Keratinocyte (primary cell): Measurements from ENCODE around the gene MCF2. TPM values are rescaled to one million over a fixed set of nuclear protein-coding genes. Genes with fewer than 3 reads are reported as not detected.

Experiments used
- DNase-seq: peaks from one replicate; pipeline ENCODE4 v3.0.0-alpha.2; 2011; ENCODE audit warnings: low read depth, missing footprints, low spot score
- FAIRE-seq: peaks from 2 replicates; lab custom pipeline; 2011; peaks lifted over from hg19 to GRCh38; lab: Jason Lieb, UNC
- H2AFZ ChIP-seq: 2 replicates; pipeline ENCODE4 v1.6.0; 2012; ENCODE audit warnings: low read length, control low read depth, inconsistent platforms; ENCODE audit not compliant: control insufficient read depth
- H3K27ac ChIP-seq: 2 replicates; pipeline ENCODE4 v1.5.1; 2011; ENCODE audit warnings: low read length; ENCODE audit not compliant: control insufficient read depth, insufficient read depth
- H3K27me3 ChIP-seq: 3 replicates; pipeline ENCODE4 v1.6.0; 2011; ENCODE audit warnings: low read length; ENCODE audit not compliant: control insufficient read depth, insufficient read depth; ENCODE audit errors: extremely low read depth
- H3K36me3 ChIP-seq, 2 experiments: 2 replicates in 1 of 2; 3 replicates in 1 of 2; pipeline ENCODE4 v1.5.1; 2011; ENCODE audit warnings: low read length in 2 of 2, mild to moderate bottlenecking in 1 of 2; ENCODE audit not compliant: control insufficient read depth in 2 of 2, insufficient read depth in 2 of 2; ENCODE audit errors: extremely low read depth in 1 of 2
- H3K4me1 ChIP-seq: 3 replicates; pipeline ENCODE4 v1.5.1; 2011; ENCODE audit warnings: low read length; ENCODE audit not compliant: control insufficient read depth, insufficient read depth; ENCODE audit errors: extremely low read depth
- H3K4me2 ChIP-seq: 3 replicates; pipeline ENCODE4 v1.6.0; 2011; ENCODE audit warnings: low read depth, low read length; ENCODE audit not compliant: control insufficient read depth, insufficient read depth; ENCODE audit errors: extremely low read depth
- H3K4me3 ChIP-seq, 3 experiments: fragments of 200-600 bp in 1 of 3; sonication (generic) in 1 of 3; 2 replicates in 2 of 3; 3 replicates in 1 of 3; pipeline ENCODE4 v1.5.1; 2011 to 2016; ENCODE audit warnings: low read length in 3 of 3, mild to moderate bottlenecking in 3 of 3, control low read depth in 2 of 3, inconsistent platforms in 1 of 3, low read depth in 1 of 3, mixed read lengths in 1 of 3, mixed run types in 1 of 3, moderate library complexity in 1 of 3; ENCODE audit not compliant: control insufficient read depth in 2 of 3, insufficient read depth in 2 of 3; ENCODE audit errors: extremely low read depth in 1 of 3
- H3K79me2 ChIP-seq: 2 replicates; pipeline ENCODE4 v1.6.0; 2012; ENCODE audit warnings: low read length; ENCODE audit not compliant: control insufficient read depth, insufficient read depth
- H3K9ac ChIP-seq: 3 replicates; pipeline ENCODE4 v1.6.0; 2011; ENCODE audit warnings: low read length; ENCODE audit not compliant: control insufficient read depth, insufficient read depth; ENCODE audit errors: extremely low read depth
- H3K9me1 ChIP-seq: 3 replicates; pipeline ENCODE4 v1.6.0; 2011; ENCODE audit warnings: low read length; ENCODE audit not compliant: control insufficient read depth, insufficient read depth; ENCODE audit errors: extremely low read depth
- H3K9me3 ChIP-seq: 2 replicates; pipeline ENCODE4 v1.5.1; 2012; ENCODE audit warnings: low read depth, low read length; ENCODE audit not compliant: control insufficient read depth
- H4K20me1 ChIP-seq: 3 replicates; pipeline ENCODE4 v1.6.0; 2011; ENCODE audit warnings: low read length; ENCODE audit not compliant: control insufficient read depth, insufficient read depth; ENCODE audit errors: extremely low read depth
- CTCF ChIP-seq, 3 experiments: IDR thresholded peaks in 1 of 3; conservative IDR thresholded peaks in 1 of 3; optimal IDR thresholded peaks in 1 of 3; 2 replicates in 2 of 3; 3 replicates in 1 of 3; pipeline versions ENCODE3 to v1.5.1; 2011; ENCODE audit warnings: low read length in 3 of 3, mild to moderate bottlenecking in 3 of 3, moderate library complexity in 2 of 3, control low read depth in 1 of 3, inconsistent platforms in 1 of 3; ENCODE audit not compliant: insufficient read depth in 2 of 3; ENCODE audit errors: extremely low read depth in 1 of 3
- EZH2 ChIP-seq: IDR thresholded peaks from one replicate; pipeline ENCODE4 v1.6.1; 2012; ENCODE audit warnings: inconsistent platforms, mild to moderate bottlenecking, low read length, moderate library complexity
- dilution Hi-C: fragments of 300-500 bp; cut with MboI; formaldehyde crosslinking; loops from one replicate; pipeline ENCODE4 v1.7.0; 2020; ENCODE audit warnings: low sequenced_read_pairs; ENCODE audit not compliant: extremely low pct_ligation_motif_present
- polyA plus RNA-seq, 5 experiments: library from polyadenylated mRNA; depleted of rRNA in 3 of 5; stranded (reverse) in 3 of 5; stranded (forward) in 1 of 5; unstranded in 1 of 5; fragments of >200 nt; gene quantifications; 1 replicate in 1 of 5; 2 replicates in 3 of 5; 3 replicates in 1 of 5; pipeline versions ENCODE4 v1.2.1 to v1.2.3, GENCODE V29; 2011 to 2012; ENCODE audit warnings: missing spikeins in 2 of 5, low read depth in 1 of 5, low replicate concordance in 1 of 5

MCF2 gene
- polyA plus RNA-seq, 1 donor (not counting 4 experiments of a cell fraction or from before 2014, with no cell fraction given) = 0.75 TPM

- H3K4me1 ChIP-seq = no peaks in the 10 kb centered on the region
- H3K79me2 ChIP-seq = no peaks in the 10 kb centered on the region
- TF ChIP-seq EZH2 = no peak
- TF ChIP-seq CTCF (optimal IDR thresholded peaks at IDR 0.05 in 1 of 3, IDR thresholded peaks at IDR 0.05 in 1 of 3, conservative IDR thresholded peaks at IDR 0.05 in 1 of 3; ENCODE audit: extremely low read depth in 1 of 3, insufficient read depth in 2 of 3, low read length in 3 of 3) = no peak
- H3K36me3 ChIP-seq = no peaks in the 10 kb centered on the region
- no peak overlapping the region for H3K9ac ChIP-seq
- FAIRE-seq (no peak), DNase-seq (no peak)
- H2AFZ ChIP-seq = no peak overlapping the region
- no peak overlapping the region for H3K4me3 ChIP-seq
- H3K4me2 ChIP-seq = peak overlapping the region; percentile 56
- H3K27me3 ChIP-seq = no peaks in the 10 kb centered on the region
- H3K9me3 ChIP-seq = no peaks in the 10 kb centered on the region
- no peak overlapping the region for H3K27ac ChIP-seq
- no peaks in the 10 kb centered on the region for H3K9me1 ChIP-seq
- dilution Hi-C loops = no loop called here
- H4K20me1 ChIP-seq = no peaks in the 10 kb centered on the region
These were observed 15.1 kb downstream of the MCF2 start for GRCh38 chrX:139692908-139693307.

- H3K36me3 ChIP-seq = no peaks in the 10 kb centered on the region
- H3K9me1 ChIP-seq = no peaks in the 10 kb centered on the region
- H2AFZ ChIP-seq = peak overlapping the region; percentile 30
- no peaks in the 10 kb centered on the region for H3K9me3 ChIP-seq
- TF ChIP-seq CTCF (optimal IDR thresholded peaks at IDR 0.05 in 1 of 3, IDR thresholded peaks at IDR 0.05 in 1 of 3, conservative IDR thresholded peaks at IDR 0.05 in 1 of 3; ENCODE audit: extremely low read depth in 1 of 3, insufficient read depth in 2 of 3, low read length in 3 of 3) (no peak), EZH2 (no peak)
- no peak overlapping the region for H3K9ac ChIP-seq
- DNase-seq (no peak), FAIRE-seq (no peak)
- no peaks in the 10 kb centered on the region for H4K20me1 ChIP-seq
- no peak overlapping the region for H3K4me3 ChIP-seq
- dilution Hi-C loops = no loop called here
- H3K4me1 ChIP-seq = no peaks in the 10 kb centered on the region
- no peak overlapping the region for H3K27ac ChIP-seq
- H3K79me2 ChIP-seq = no peaks in the 10 kb centered on the region
- H3K27me3 ChIP-seq = no peaks in the 10 kb centered on the region
- H3K4me2 ChIP-seq = peak overlapping the region; percentile 56
These were observed 15.5 kb downstream of the MCF2 start for GRCh38 chrX:139692506-139692849.
